AG10803 (cell line): ENCODE data around the gene GOLGA6B.
"Not testable (repeated sequence)": the region's sequence is repeated elsewhere in the genome, so short reads cannot be mapped to it uniquely, and the experiment has no call there.

Experiments
- DNase-seq: peaks from one replicate; pipeline ENCODE4 v3.0.0; 2010; ENCODE audit warnings: low read depth
- H3K4me3 ChIP-seq: 2 replicates; pipeline ENCODE4 v1.5.1; 2011; ENCODE audit warnings: mild to moderate bottlenecking, low read length, control low read depth
- CTCF ChIP-seq: conservative IDR thresholded peaks from 2 replicates; pipeline ENCODE4 v1.5.1; 2011; ENCODE audit warnings: mild to moderate bottlenecking, low read length, control low read depth, inconsistent platforms

Gene GOLGA6B

GRCh38 chr15:72628249-72629067 is 26.0 kb upstream of the GOLGA6B start:
- TF ChIP-seq CTCF = peak; percentile 4; the same call in 1 of the 2 replicates
- DNase-seq, H3K4me3 ChIP-seq: not testable (repeated sequence)

GRCh38 chr15:72629068-72629570 is 25.4 kb upstream of the GOLGA6B start:
- DNase-seq, H3K4me3 ChIP-seq: not testable (repeated sequence)

- peak overlapping the region; percentile 44 for H3K4me3 ChIP-seq
- DNase-seq = peak; percentile 76
Observed at GRCh38 chr15:72636519-72637282, 17.8 kb upstream of the GOLGA6B start.

GRCh38 chr15:72639759-72640483 is 14.6 kb upstream of the GOLGA6B start:
- H3K4me3 ChIP-seq, DNase-seq: not testable (repeated sequence)

GRCh38 chr15:72642271-72642670 is 12.2 kb upstream of the GOLGA6B start:
- not testable (repeated sequence) for H3K4me3 ChIP-seq, DNase-seq

GRCh38 chr15:72648631-72649253 is 5.8 kb upstream of the GOLGA6B start:
- not testable (repeated sequence) for DNase-seq, H3K4me3 ChIP-seq

- not testable (repeated sequence) for DNase-seq, H3K4me3 ChIP-seq
Observed at GRCh38 chr15:72656014-72656413, 1.5 kb downstream of the GOLGA6B start.

- DNase-seq = not testable (repeated sequence)
Observed at GRCh38 chr15:72661081-72661480, 6.6 kb downstream of the GOLGA6B start.

GRCh38 chr15:72663931-72664330 is 9.4 kb downstream of the GOLGA6B start:
- DNase-seq, H3K4me3 ChIP-seq: not testable (repeated sequence)

More at GRCh38 chr15:72661081-72661480, 6.6 kb downstream of the GOLGA6B start:
- not testable (repeated sequence) for H3K4me3 ChIP-seq

- DNase-seq, H3K4me3 ChIP-seq: not testable (repeated sequence)
Observed at GRCh38 chr15:72665706-72666105, 11.2 kb downstream of the GOLGA6B start.

- DNase-seq, H3K4me3 ChIP-seq: not testable (repeated sequence)
Observed at GRCh38 chr15:72669803-72670202, 15.3 kb downstream of the GOLGA6B start.

GRCh38 chr15:72670656-72671352 is 16.3 kb downstream of the GOLGA6B start:
- DNase-seq = peak; percentile 37
- TF ChIP-seq CTCF = peak; percentile 69
- not testable (repeated sequence) for H3K4me3 ChIP-seq
